Measurements from ENCODE around the gene ZFP30. TPM values are rescaled to one million over a fixed set of nuclear protein-coding genes. Genes with fewer than 3 reads are reported as not detected.
"Not testable (repeated sequence)": the region's sequence is repeated elsewhere in the genome, so short reads cannot be mapped to it uniquely, and the experiment has no call there.

ZFP30 gene
- 8.3 TPM for total RNA-seq
- long read RNA-seq, partial matches to known transcripts = 1 of 4 reads
- long read RNA-seq, other reads (novel, unspliced or antisense) = 3 of 4 reads

GRCh38 chr19:37655301-37655688 is at the start of gene ZFP30:
ZFP30 (minus strand) TSS chr19:37655465; CDS start chr19:37647822, 7,643 bp downstream.
- peak; percentile 94 for DNase-seq (ENCODE audit: low spot score)

- DNase-seq (ENCODE audit: low spot score) = no peak
Observed at GRCh38 chr19:37699057-37699456, 43.8 kb upstream of the ZFP30 start.

- no peak for DNase-seq (ENCODE audit: low spot score)
Observed at GRCh38 chr19:37698216-37698615, 43.0 kb upstream of the ZFP30 start.

- DNase-seq (ENCODE audit: low spot score) = no peak
Observed at GRCh38 chr19:37695144-37695899, 40.1 kb upstream of the ZFP30 start.

- DNase-seq (ENCODE audit: low spot score) = no peak
Observed at GRCh38 chr19:37692956-37693620, 37.8 kb upstream of the ZFP30 start.

GRCh38 chr19:37691881-37692504 is 36.7 kb upstream of the ZFP30 start:
- peak; percentile 93 for DNase-seq (ENCODE audit: low spot score)

- DNase-seq (ENCODE audit: low spot score) = no peak
Observed at GRCh38 chr19:37683520-37683919, 28.3 kb upstream of the ZFP30 start.

- no peak for DNase-seq (ENCODE audit: low spot score)
Observed at GRCh38 chr19:37669450-37669914, 14.2 kb upstream of the ZFP30 start.

GRCh38 chr19:37657157-37657556 is 1.9 kb upstream of the ZFP30 start:
- DNase-seq (ENCODE audit: low spot score) = not testable (repeated sequence)

GRCh38 chr19:37655689-37656371 is 565 bp upstream of the ZFP30 start:
- peak; percentile 92 for DNase-seq (ENCODE audit: low spot score)

- no peak for DNase-seq (ENCODE audit: low spot score)
Observed at GRCh38 chr19:37654629-37655300, 500 bp downstream of the ZFP30 start.

- no peak for DNase-seq (ENCODE audit: low spot score)
Observed at GRCh38 chr19:37654118-37654517, 1.1 kb downstream of the ZFP30 start.

- no peak for DNase-seq (ENCODE audit: low spot score)
Observed at GRCh38 chr19:37635076-37636056, 19.9 kb downstream of the ZFP30 start.

GRCh38 chr19:37594982-37595382 is 60.3 kb downstream of the ZFP30 start:
- peak; percentile 90 for DNase-seq (ENCODE audit: low spot score)

- DNase-seq (ENCODE audit: low spot score) = peak; percentile 96
Observed at GRCh38 chr19:37594304-37594981, 60.8 kb downstream of the ZFP30 start, which contains the start of the genes ZNF540 and ZNF571. ZNF540 (plus strand) TSS chr19:37594876; CDS start chr19:37598448, 3,572 bp downstream. ZNF571 (minus strand) TSS chr19:37594792; CDS start chr19:37586676, 8,116 bp downstream.

- DNase-seq (ENCODE audit: low spot score) = no peak
Observed at GRCh38 chr19:37593996-37594303, 61.3 kb downstream of the ZFP30 start.

GRCh38 chr19:37583340-37583739 is 71.9 kb downstream of the ZFP30 start:
- no peak for DNase-seq (ENCODE audit: low spot score)

GRCh38 chr19:37572203-37572602 is 83.1 kb downstream of the ZFP30 start:
- DNase-seq (ENCODE audit: low spot score) = no peak

GRCh38 chr19:37565370-37565669 is 89.9 kb downstream of the ZFP30 start:
- DNase-seq (ENCODE audit: low spot score) = no peak
